HL-60 (cell line): ENCODE measurements around the gene SIDT2.

Experiments used
- DNase-seq, 2 experiments: peaks; one replicate each; pipeline ENCODE4 v3.0.0-alpha.2; 2010 to 2020; ENCODE audit warnings: low read depth in 1 of 2, low spot score in 1 of 2
- H3K27ac ChIP-seq: fragments of 250-450 bp; sonication (Bioruptor Pico); replicated peaks from 2 replicates; pipeline ENCODE4 v1.5.1; 2020; ENCODE audit warnings: mild to moderate bottlenecking, moderate library complexity
- H3K27me3 ChIP-seq: fragments of 250-450 bp; sonication (Bioruptor Pico); 2 replicates; pipeline ENCODE4 v1.5.1; 2021; ENCODE audit warnings: mild to moderate bottlenecking, moderate library complexity; ENCODE audit not compliant: insufficient read depth, poor library complexity, severe bottlenecking
- H3K4me3 ChIP-seq: replicated peaks from 2 replicates; pipeline ENCODE4 v1.5.1; 2011; ENCODE audit warnings: mild to moderate bottlenecking, control low read depth, low read length; ENCODE audit not compliant: insufficient read depth
- POLR2AphosphoS5 ChIP-seq: IDR thresholded peaks from 2 replicates; pipeline ENCODE4 v1.6.1; 2012; ENCODE audit warnings: low read depth
- TF ChIP-seq, protein P1 (sequence below): IDR thresholded peaks from 2 replicates; pipeline ENCODE4 v1.6.1; 2012; ENCODE audit warnings: low read depth; ENCODE audit not compliant: insufficient replicate concordance

The SIDT2 gene

DNA sequence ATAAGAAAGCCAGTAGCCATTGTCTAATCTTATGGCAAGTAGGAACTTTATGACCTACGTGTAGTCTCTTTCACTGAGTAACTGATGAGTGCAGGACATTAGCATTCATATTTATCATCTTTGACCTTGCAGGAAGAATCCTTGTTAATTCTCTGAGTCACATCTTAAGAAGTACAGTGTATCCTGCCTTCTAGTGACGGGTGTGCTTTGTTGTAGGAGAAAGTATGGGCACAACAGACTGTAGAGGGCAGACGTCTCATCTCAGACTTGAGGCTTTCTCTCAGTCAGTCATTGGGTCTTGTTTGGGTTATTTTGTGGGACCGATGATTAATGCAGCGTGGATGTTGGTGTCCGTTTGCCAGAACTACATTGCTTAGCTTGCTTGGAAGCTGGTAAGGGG lies 60.8 kb downstream of the SIDT2 start:
- H3K27me3 ChIP-seq: no peaks in the 10 kb centered on the region
- TF ChIP-seq POLR2AphosphoS5: no peak
- TF ChIP-seq, protein P1, sequence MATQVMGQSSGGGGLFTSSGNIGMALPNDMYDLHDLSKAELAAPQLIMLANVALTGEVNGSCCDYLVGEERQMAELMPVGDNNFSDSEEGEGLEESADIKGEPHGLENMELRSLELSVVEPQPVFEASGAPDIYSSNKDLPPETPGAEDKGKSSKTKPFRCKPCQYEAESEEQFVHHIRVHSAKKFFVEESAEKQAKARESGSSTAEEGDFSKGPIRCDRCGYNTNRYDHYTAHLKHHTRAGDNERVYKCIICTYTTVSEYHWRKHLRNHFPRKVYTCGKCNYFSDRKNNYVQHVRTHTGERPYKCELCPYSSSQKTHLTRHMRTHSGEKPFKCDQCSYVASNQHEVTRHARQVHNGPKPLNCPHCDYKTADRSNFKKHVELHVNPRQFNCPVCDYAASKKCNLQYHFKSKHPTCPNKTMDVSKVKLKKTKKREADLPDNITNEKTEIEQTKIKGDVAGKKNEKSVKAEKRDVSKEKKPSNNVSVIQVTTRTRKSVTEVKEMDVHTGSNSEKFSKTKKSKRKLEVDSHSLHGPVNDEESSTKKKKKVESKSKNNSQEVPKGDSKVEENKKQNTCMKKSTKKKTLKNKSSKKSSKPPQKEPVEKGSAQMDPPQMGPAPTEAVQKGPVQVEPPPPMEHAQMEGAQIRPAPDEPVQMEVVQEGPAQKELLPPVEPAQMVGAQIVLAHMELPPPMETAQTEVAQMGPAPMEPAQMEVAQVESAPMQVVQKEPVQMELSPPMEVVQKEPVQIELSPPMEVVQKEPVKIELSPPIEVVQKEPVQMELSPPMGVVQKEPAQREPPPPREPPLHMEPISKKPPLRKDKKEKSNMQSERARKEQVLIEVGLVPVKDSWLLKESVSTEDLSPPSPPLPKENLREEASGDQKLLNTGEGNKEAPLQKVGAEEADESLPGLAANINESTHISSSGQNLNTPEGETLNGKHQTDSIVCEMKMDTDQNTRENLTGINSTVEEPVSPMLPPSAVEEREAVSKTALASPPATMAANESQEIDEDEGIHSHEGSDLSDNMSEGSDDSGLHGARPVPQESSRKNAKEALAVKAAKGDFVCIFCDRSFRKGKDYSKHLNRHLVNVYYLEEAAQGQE: no peak
- DNase-seq: no peak
- H3K27ac ChIP-seq: no peak overlapping the region
- H3K4me3 ChIP-seq: no peak overlapping the region
